SU-DHL-6 (cell line): ENCODE measurements around the gene SCT.

Source experiments
- H2AFZ ChIP-seq: fragments of 200-600 bp; sonication (generic); 2 replicates; pipeline ENCODE4 v1.6.1; 2014; ENCODE audit warnings: low read depth, mild to moderate bottlenecking, moderate library complexity, mixed read lengths, antibody characterized with exemption, low read length; ENCODE audit not compliant: severe bottlenecking
- H3F3A ChIP-seq: fragments of 200-600 bp; shearing (Covaris generic); 2 replicates; pipeline ENCODE4 v1.6.0; 2016; ENCODE audit warnings: antibody characterized with exemption, mild to moderate bottlenecking; ENCODE audit not compliant: insufficient read depth
- H3K27ac ChIP-seq: fragments of 200-600 bp; sonication (generic); 2 replicates; pipeline ENCODE4 v1.5.1; 2016; ENCODE audit warnings: low read depth, mild to moderate bottlenecking, low read length, moderate library complexity, mixed read lengths
- H3K27me3 ChIP-seq: fragments of 200-600 bp; sonication (generic), shearing (Covaris generic); 2 replicates; pipeline ENCODE4 v1.6.0; 2014; ENCODE audit warnings: mild to moderate bottlenecking, low read length
- H3K36me3 ChIP-seq: fragments of 200-600 bp; sonication (generic); 2 replicates; pipeline ENCODE4 v1.6.1; 2014; ENCODE audit warnings: mild to moderate bottlenecking, low read length, mixed read lengths
- H3K4me2 ChIP-seq: fragments of 300-600, 200-600 bp; shearing (Covaris generic), sonication (generic); 2 replicates; pipeline ENCODE4 v1.6.0; 2014; ENCODE audit warnings: low read length, low read depth, mild to moderate bottlenecking; ENCODE audit not compliant: poor library complexity, severe bottlenecking
- H3K4me3 ChIP-seq: fragments of 200-600 bp; sonication (generic); 2 replicates; pipeline ENCODE4 v1.5.1; 2014; ENCODE audit warnings: antibody characterized with exemption, low read length, mild to moderate bottlenecking, mixed read lengths; ENCODE audit not compliant: insufficient read depth, poor library complexity, severe bottlenecking
- H3K79me2 ChIP-seq: fragments of 200-600 bp; sonication (generic); 2 replicates; pipeline ENCODE4 v1.6.1; 2014; ENCODE audit warnings: mild to moderate bottlenecking, low read length, moderate library complexity; ENCODE audit not compliant: insufficient read depth
- H3K9ac ChIP-seq: fragments of 200-600 bp; sonication (generic); 2 replicates; pipeline ENCODE4 v1.7.0; 2014; ENCODE audit warnings: mild to moderate bottlenecking, low read length
- H3K9me2 ChIP-seq: fragments of 200-600 bp; sonication (generic); replicated peaks from 2 replicates; pipeline ENCODE4 v1.6.1; 2014; ENCODE audit warnings: low read length; ENCODE audit not compliant: insufficient read depth
- H3K9me3 ChIP-seq: fragments of 200-600 bp; sonication (generic); 2 replicates; pipeline ENCODE4 v1.6.1; 2014; ENCODE audit warnings: low read length, mixed read lengths; ENCODE audit not compliant: insufficient read depth
- H4K20me1 ChIP-seq: fragments of 200-600 bp; sonication (generic); 2 replicates; pipeline ENCODE4 v1.6.1; 2014; ENCODE audit warnings: low read depth, mild to moderate bottlenecking, antibody characterized with exemption, low read length, moderate library complexity, mixed read lengths
- CTCF ChIP-seq: fragments of 200-600 bp; sonication (generic); IDR thresholded peaks from one replicate; pipeline ENCODE4 v1.5.1; 2017; ENCODE audit warnings: antibody characterized with exemption, mild to moderate bottlenecking, low read length, moderate library complexity; ENCODE audit not compliant: insufficient read depth, poor library complexity, severe bottlenecking
- EZH2phosphoT487 ChIP-seq: fragments of 200-600 bp; sonication (generic), shearing (Covaris generic); conservative IDR thresholded peaks from 2 replicates; pipeline ENCODE4 v1.6.1; 2018; ENCODE audit warnings: mild to moderate bottlenecking, antibody characterized with exemption, low read length, moderate library complexity, mixed read lengths

Gene SCT

GRCh38 chr11:665704-666281 is 38.8 kb upstream of the SCT start:
- Histone ChIP-seq H3K79me2 (no peaks in the 10 kb centered on the region), H2AFZ (no peak overlapping the region), H3K9me2 (no peaks in the 10 kb centered on the region), H3K27ac (no peak overlapping the region), H3K36me3 (no peaks in the 10 kb centered on the region), H3K4me2 (no peak overlapping the region), H4K20me1 (no peaks in the 10 kb centered on the region), H3K9me3 (no peaks in the 10 kb centered on the region), H3K4me3 (no peak overlapping the region), H3K9ac (no peak overlapping the region), H3F3A (no peaks in the 10 kb centered on the region), H3K27me3 (no peaks in the 10 kb centered on the region)
- TF ChIP-seq CTCF (no peak), EZH2phosphoT487 (no peak)

DNA sequence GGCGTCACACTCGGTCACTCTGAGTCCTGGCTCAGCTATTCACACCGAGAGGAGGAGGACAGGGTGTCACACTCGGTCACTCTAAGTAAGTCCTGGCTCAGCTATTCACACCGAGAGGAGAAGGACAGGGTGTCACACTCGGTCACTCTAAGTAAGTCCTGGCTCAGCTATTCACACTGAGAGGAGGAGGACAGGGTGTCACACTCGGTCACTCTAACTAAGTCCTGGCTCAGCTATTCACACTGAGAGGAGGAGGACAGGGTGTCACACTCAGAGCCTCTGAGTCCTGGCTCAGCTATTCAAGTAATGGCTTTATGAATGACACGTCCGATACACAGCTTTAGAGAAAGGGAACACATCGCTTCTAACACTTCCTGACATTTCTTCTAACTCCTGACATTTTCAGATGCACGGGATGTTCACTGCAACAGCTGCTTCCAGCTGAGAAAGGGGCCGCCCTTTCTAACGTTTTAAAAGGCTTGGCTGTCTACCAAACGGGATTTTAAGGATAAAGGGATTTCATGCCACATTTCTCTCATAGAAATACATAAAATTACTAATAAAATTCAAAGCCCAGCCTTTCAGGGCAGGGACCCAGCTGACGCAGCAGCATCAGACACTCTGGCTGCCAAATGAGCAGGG is 38.2 kb upstream of the SCT start:
- Histone ChIP-seq H3K9me2 (no peaks in the 10 kb centered on the region), H2AFZ (no peak overlapping the region), H3K36me3 (no peaks in the 10 kb centered on the region), H3F3A (no peaks in the 10 kb centered on the region), H3K4me2 (no peak overlapping the region), H3K27ac (no peak overlapping the region), H3K79me2 (no peaks in the 10 kb centered on the region), H4K20me1 (no peaks in the 10 kb centered on the region), H3K4me3 (no peak overlapping the region), H3K9ac (no peak overlapping the region), H3K9me3 (no peaks in the 10 kb centered on the region), H3K27me3 (no peaks in the 10 kb centered on the region)
- TF ChIP-seq EZH2phosphoT487 (no peak), CTCF (no peak)

DNA sequence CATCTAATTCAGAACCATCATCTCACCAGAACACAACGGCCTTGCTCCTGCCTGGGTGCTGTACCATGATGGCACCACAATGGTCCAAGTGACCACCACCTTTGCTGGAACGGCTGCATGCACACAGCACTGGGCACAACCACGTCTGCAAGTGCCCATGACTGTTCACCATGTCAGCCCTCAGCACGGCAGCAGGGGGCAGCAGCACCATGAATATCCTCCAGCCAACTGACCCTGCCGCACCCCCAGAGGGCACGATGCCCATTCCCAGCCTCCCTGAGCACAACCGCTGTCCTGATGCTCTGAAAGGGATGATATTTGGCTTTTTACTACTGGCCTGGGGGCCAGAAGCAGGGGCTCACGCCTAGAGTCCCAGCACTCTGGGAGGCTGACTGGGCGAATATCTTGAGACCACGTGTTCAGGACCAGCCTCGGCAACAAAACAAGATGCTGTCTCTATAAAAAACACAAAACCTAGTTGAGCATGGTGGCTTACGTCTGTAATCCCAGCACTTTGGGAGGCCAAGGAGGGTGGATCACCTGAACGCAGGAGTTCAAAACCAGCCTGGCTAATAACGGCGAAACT is 35.8 kb upstream of the SCT start:
- Histone ChIP-seq H3K79me2 (no peaks in the 10 kb centered on the region), H4K20me1 (no peaks in the 10 kb centered on the region), H3K9me3 (no peaks in the 10 kb centered on the region), H3K4me3 (no peak overlapping the region), H3F3A (no peaks in the 10 kb centered on the region), H3K27me3 (no peaks in the 10 kb centered on the region), H3K27ac (no peak overlapping the region), H3K9me2 (no peaks in the 10 kb centered on the region), H3K9ac (no peak overlapping the region), H2AFZ (no peak overlapping the region), H3K4me2 (no peak overlapping the region), H3K36me3 (no peaks in the 10 kb centered on the region)
- TF ChIP-seq EZH2phosphoT487 (no peak), CTCF (peak; percentile 89)
